H1 (cell line): ENCODE measurements around the gene CNRIP1. TPM values are rescaled to one million over a fixed set of nuclear protein-coding genes. Genes with fewer than 3 reads are reported as not detected.

Experiments used
- ATF3 ChIP-seq: IDR thresholded peaks from 2 replicates; pipeline ENCODE4 v1.6.1; 2011; ENCODE audit warnings: low read depth, mild to moderate bottlenecking, low read length; ENCODE audit not compliant: insufficient read depth
- BACH1 ChIP-seq: IDR thresholded peaks from 2 replicates; pipeline ENCODE4 v1.6.1; 2012; ENCODE audit warnings: low read length, improper control_type of control experiment
- CHD2 ChIP-seq: IDR thresholded peaks from 2 replicates; pipeline ENCODE4 v1.6.1; 2012; ENCODE audit warnings: low read length, improper control_type of control experiment
- CTBP2 ChIP-seq: IDR thresholded peaks from 2 replicates; pipeline ENCODE4 v1.7.0; 2011; ENCODE audit warnings: borderline replicate concordance, mild to moderate bottlenecking, moderate library complexity, mixed read lengths, low read length; ENCODE audit not compliant: insufficient read depth, insufficient read length
- CTCF ChIP-seq, 3 experiments: IDR thresholded peaks; 1 replicate in 2 of 3; 2 replicates in 1 of 3; pipeline versions ENCODE4 v1.5.1 to v1.6.1; 2011; ENCODE audit warnings: low read length in 3 of 3, mild to moderate bottlenecking in 3 of 3, inconsistent platforms in 2 of 3, low read depth in 1 of 3, moderate library complexity in 1 of 3; ENCODE audit not compliant: insufficient read depth in 1 of 3; ENCODE audit errors: control extremely low read depth in 1 of 3
- EGR1 ChIP-seq: IDR thresholded peaks from 2 replicates; pipeline ENCODE4 v1.6.1; 2011; ENCODE audit warnings: low read depth, low read length, borderline replicate concordance
- EZH2 ChIP-seq: fragments of 200-600 bp; sonication (generic); IDR thresholded peaks from 2 replicates; pipeline ENCODE4 v1.7.1; 2012; ENCODE audit warnings: low read depth, mild to moderate bottlenecking, moderate library complexity, low read length, inconsistent platforms; ENCODE audit not compliant: severe bottlenecking
- HDAC6 ChIP-seq: IDR thresholded peaks from one replicate; pipeline ENCODE4 v1.7.1; 2012; ENCODE audit warnings: low read depth, mild to moderate bottlenecking, inconsistent platforms, low read length, moderate library complexity
- JUN ChIP-seq: IDR thresholded peaks from 2 replicates; pipeline ENCODE4 v1.6.1; 2011; ENCODE audit warnings: low read depth, mild to moderate bottlenecking, improper control_type of control experiment, low read length
- KDM1A ChIP-seq: fragments of 200-600, 300-600 bp; sonication (generic); IDR thresholded peaks from 2 replicates; pipeline ENCODE4 v1.7.1; 2016; ENCODE audit warnings: mild to moderate bottlenecking, low read length, borderline replicate concordance
- KDM4A ChIP-seq: IDR thresholded peaks from one replicate; pipeline ENCODE4 v1.7.1; 2012; ENCODE audit warnings: low read depth, mild to moderate bottlenecking, moderate library complexity, low read length, inconsistent platforms; ENCODE audit not compliant: severe bottlenecking
- KDM5A ChIP-seq: fragments of 200-600 bp; IDR thresholded peaks from 2 replicates; pipeline ENCODE4 v1.7.1; 2012; ENCODE audit warnings: mild to moderate bottlenecking, low read length, inconsistent platforms, mixed read lengths
- MAX ChIP-seq: IDR thresholded peaks from 2 replicates; pipeline ENCODE4 v1.6.1; 2012; ENCODE audit warnings: inconsistent platforms
- NANOG ChIP-seq: IDR thresholded peaks from 2 replicates; pipeline ENCODE4 v1.6.1; 2011; ENCODE audit warnings: low read length, low read depth, mild to moderate bottlenecking, inconsistent platforms; ENCODE audit not compliant: insufficient read depth, poor library complexity, severe bottlenecking
- NRF1 ChIP-seq: IDR thresholded peaks from 2 replicates; pipeline ENCODE4 v1.6.1; 2011; ENCODE audit warnings: mild to moderate bottlenecking, low read depth, low read length, improper control_type of control experiment
- PHF8 ChIP-seq: fragments of 200-600 bp; sonication (generic); conservative IDR thresholded peaks from 2 replicates; pipeline ENCODE4 v1.7.1; 2012; ENCODE audit warnings: low read depth, mild to moderate bottlenecking, inconsistent platforms, low read length, moderate library complexity
- RFX5 ChIP-seq: IDR thresholded peaks from 2 replicates; pipeline ENCODE4 v1.6.1; 2011; ENCODE audit warnings: low read depth, low read length, improper control_type of control experiment, borderline replicate concordance
- SIRT6 ChIP-seq: IDR thresholded peaks from one replicate; pipeline ENCODE4 v1.7.1; 2012; ENCODE audit warnings: low read length, inconsistent platforms
- SP4 ChIP-seq: IDR thresholded peaks from 2 replicates; pipeline ENCODE4 v1.6.1; 2012; ENCODE audit warnings: low read length, inconsistent platforms
- SRF ChIP-seq: IDR thresholded peaks from 2 replicates; pipeline ENCODE4 v1.6.1; 2011; ENCODE audit warnings: mild to moderate bottlenecking, low read depth, low read length, moderate library complexity
- TAF7 ChIP-seq: optimal IDR thresholded peaks from 2 replicates; pipeline ENCODE3; 2011; ENCODE audit warnings: low read depth, mild to moderate bottlenecking, inconsistent platforms, low read length, moderate library complexity, borderline replicate concordance
- polyA plus RNA-seq, 7 experiments: library from polyadenylated mRNA; depleted of rRNA in 3 of 7; stranded (reverse) in 5 of 7; unstranded in 2 of 7; fragments of >200 nt in 5 of 7; fragments of 200-250 nt in 2 of 7; gene quantifications; 1 replicate in 5 of 7; 2 replicates in 1 of 7; 4 replicates in 1 of 7; pipeline versions ENCODE4 v1.2.1 to v1.2.3, GENCODE V29; 2011 to 2013; ENCODE audit warnings: missing spikeins in 2 of 7, mixed read lengths in 2 of 7
- total RNA-seq: library from RNA; stranded (reverse); fragmentation: NEBNext Ultra II Directional; extraction: Animal tissue kit (Norgen Biotek cat#: 25700); gene quantifications from 2 replicates; pipeline ENCODE4 v1.2.1, GENCODE V29; 2021

Gene CNRIP1
- total and polyA plus RNA-seq, 2 of the 8 experiments (the other 6 are each of a cell fraction or from before 2014, with no cell fraction given) = 4.6 to 7.0 TPM

GRCh38 chr2:68251187-68251854 lies 68.4 kb downstream of the CNRIP1 start (continued):
- TF ChIP-seq KDM1A (no peak), CTBP2 (peak; percentile 61), PHF8 (peak; percentile 26; the same call in 1 of the 2 replicates), TAF7 (no peak), SRF (no peak), ATF3 (no peak), BACH1 (peak; percentile 22; the same call in 1 of the 2 replicates), NANOG (no peak), MAX (peak; percentile 69), SP4 (no peak), JUN (no peak), KDM4A (peak; percentile 39), CTCF (IDR thresholded peaks at IDR 0.05; ENCODE audit: control extremely low read depth in 1 of 3, insufficient read depth in 1 of 3, low read depth in 1 of 3, low read length in 3 of 3) (peak; percentile 43 to 68 (median 62); a peak in 3 of 4 replicates), CHD2 (no peak), HDAC6 (no peak), EZH2 (no peak), EGR1 (no peak), RFX5 (no peak), NRF1 (no peak), SIRT6 (no peak), KDM5A (no peak)
